Measurements from ENCODE around the gene ADAMTS18.
"Not testable (repeated sequence)": the region's sequence is repeated elsewhere in the genome, so short reads cannot be mapped to it uniquely, and the experiment has no call there.

Gene ADAMTS18

DNA sequence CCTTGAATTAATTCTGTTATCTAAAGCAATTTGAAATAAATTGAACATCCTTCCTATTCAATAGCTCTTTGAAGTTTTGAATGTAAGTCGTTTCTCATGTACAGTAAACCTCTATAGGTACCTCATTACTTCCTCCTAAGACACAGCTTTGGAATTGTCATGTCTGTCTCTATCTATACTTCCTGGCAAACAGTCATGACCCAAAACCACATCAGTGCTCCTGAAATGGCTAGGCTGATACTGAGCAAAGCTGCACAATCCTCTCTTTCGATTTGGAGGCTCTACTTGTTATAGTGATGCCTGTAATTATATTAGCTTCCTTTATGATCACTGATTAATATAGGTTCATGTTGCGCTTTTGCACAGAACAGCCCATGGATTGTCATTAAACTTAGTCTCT lies 110.1 kb downstream of the ADAMTS18 start:
- DNase-seq = no peak

DNA sequence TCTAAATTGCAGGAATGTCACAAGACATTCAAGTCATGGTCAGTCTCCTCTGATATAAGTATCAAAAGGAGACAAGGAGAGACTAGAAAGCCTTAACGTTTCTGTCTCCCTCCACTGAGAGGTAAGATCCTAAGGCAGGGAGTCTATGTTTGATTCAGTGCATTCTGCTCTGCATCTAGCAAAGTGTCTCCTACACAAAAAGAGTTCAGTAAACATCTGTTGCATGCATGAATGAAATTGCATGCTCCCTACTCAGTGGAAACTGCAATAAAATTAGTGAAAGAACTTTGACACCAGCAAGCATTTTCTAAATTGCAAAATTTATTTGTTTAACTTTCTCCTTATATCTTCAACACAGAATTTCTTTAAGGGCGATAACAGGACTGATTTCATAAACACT lies 111.1 kb downstream of the ADAMTS18 start:
- no peak for DNase-seq

DNA sequence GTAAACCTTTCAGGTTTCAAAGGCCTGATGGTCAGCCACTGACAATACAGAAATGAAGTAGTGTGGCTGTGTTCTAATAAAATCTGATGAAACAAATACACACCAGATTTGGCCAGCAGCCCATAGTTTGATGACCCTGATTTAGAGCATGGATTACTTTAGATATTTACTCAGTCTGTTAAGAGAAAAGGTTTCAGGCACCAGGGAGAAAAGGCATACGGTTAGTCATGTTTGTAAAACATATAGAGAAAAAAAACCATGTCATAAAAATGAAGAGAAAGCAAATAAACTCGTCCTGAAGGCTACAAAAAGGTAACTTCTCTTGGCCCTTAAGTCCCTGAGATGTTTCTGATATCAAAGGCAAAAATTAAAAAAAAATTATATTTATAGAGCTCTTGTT lies 112.1 kb downstream of the ADAMTS18 start:
- peak; percentile 19 to 74 for DNase-seq

DNA sequence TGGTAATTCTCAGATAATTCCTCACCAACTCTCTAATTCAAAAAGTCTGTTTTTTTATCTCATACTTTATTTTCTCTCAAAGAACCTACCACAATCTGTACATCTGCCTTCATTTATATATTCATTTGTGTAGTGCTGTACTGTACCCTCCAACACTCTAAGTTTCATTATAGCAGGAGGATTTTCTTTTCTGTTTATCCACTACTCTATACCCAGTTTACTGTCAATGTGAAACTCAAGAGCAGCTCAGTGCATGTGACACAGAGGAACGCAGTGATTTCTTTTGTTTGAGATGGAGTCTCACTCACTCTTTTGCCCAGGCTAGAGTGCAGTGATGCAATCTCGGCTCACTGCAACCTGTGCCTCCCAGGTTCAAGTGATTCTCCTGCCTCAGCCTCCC lies 117.8 kb downstream of the ADAMTS18 start:
- DNase-seq = no peak

DNA sequence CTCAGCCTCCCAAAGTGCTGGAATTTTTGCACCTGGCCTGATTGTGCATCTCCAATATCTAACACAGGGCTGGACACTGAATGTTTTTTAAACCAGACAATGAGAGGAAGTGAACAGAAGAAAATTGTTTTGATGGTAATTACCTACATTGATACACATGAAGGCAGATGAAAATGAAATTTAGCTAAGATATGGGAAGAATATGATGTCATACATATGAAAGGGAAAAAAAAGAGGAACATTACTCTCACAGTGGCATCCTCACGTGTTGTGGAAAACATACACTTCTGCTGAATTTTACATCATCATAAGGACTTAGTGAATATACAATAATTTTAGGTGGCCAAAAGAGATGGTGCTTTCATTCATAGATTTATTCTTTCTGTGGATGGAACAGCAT lies 124.0 kb downstream of the ADAMTS18 start:
- no peak for DNase-seq

DNA sequence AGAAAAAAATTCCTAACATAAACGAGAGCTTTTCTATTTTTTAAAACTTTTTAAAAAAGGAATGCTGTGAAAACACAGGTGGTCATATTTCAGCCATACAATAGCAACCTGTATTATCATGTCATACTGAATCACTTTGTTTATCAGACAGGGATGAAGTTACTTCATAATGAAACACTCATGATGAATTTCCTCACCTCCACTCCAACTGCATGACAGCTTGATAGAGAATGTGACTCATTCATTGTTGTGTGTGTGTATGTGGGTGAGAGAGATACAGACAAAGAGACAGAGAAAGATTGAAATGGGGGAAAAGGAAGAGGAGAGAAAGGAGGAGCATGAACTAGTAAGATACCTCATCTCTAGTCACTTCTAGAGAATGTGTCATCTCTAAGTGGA lies 126.7 kb downstream of the ADAMTS18 start:
- no peak for DNase-seq

DNA sequence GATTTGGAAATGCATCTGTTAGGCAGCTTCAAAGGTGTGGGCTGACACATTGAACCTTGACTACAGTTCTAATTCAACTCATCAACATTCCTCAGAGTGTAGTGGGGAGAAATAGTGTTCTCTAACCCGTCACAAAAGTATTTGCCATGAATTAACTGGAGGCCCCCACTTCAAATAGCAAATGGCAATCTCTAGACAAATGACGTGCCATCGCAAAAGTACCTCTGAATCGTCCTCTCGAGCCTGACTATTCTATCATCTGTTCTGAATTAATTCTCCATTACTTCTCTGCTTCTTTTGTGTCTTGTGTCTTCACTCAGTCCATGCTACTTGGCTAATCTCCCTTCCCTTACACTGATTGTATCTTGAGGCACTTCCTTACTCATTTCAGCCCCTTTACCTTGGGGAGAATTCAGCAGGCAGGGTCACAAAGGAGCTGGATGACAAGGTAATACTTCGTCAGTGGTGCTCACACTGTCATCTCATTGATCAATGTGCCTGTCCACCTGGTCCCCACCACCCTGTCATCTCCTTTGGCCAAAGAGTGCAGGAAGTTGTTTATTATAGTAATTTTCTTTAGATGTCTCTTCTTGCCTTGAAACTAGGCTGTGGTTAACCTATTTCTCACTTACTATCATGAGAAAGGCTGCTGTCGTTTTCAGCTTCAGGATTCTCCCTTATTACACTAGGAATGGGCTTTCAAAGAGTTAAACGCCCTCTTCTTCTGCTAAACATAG lies 127.2 kb downstream of the ADAMTS18 start:
- no peak for DNase-seq

DNA sequence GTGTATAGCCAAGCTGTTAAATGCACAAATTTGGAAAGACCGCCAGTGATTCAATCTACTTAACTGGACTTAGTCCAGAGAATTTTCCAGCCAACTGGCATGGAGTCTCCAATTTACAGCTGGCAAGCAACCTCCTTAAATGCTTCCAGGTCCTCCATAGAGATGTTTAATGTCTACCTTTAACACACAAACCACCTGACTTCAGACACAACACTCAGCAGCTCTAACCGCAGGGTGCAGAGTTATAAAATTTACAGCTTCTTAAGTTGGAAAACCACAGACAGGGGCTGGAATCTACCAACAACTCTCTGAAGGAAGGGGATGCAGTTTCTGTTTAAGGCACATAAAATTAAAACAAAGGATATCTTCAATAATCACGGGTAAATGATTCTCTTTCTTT lies 128.8 kb downstream of the ADAMTS18 start:
- peak in 1 of 2 experiments; percentile 8 for DNase-seq

DNA sequence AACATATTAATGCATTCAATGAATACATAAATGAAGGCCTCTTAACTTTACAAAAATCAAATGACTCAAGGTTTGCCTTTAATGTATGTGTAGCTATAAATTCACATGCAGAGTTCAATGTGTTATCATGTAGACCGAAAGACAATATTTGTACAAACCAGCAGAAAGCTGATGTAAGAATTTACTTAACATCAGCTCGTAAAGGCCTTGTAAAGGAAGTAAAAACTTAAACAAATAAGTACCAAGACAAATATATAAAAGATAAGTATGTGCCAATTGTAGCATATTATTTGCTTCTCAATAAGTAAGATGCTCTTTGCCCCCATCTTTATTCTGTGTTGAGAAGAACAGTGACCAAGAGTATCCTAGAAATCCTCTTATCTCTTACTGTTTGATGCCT lies 130.0 kb downstream of the ADAMTS18 start:
- DNase-seq = no peak

DNA sequence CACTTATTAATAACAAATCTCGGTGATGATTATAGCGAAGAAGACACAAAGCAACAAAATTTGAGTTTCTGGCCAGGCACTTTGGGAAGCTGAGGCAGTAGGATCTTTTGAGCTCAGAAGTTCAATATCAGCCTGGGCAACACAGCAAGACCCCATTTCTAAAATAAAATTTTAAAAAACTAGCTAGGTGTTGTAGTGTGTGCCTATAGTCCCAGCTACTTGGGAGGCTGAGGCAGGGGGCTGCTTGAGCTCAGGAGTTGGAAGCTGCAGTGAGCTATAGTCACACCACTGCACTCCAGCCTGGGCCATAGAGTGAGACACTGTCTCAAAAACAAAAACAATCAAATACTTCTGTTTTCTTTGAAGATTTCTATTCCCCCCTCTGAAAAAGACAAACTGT lies 130.7 kb downstream of the ADAMTS18 start:
- DNase-seq = no peak

DNA sequence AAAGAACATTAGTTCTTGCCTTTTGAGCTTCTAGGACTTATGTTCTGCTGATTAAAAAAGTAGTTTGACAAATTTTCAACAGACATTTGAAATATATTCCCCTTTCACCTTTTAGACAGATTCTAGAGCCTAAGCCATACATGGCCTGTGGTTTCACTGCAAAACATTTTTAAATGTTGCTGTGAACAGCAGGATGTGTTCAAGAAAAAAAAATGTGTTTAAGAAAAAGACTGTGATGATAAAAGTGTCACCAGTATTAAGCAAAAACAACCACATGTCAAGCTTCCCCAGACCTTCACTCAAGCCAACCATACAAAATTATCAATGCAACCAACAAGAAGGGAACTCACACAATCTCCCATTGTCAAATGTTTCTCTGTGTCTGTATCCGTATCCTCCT lies 132.2 kb downstream of the ADAMTS18 start:
- no peak for DNase-seq

DNA sequence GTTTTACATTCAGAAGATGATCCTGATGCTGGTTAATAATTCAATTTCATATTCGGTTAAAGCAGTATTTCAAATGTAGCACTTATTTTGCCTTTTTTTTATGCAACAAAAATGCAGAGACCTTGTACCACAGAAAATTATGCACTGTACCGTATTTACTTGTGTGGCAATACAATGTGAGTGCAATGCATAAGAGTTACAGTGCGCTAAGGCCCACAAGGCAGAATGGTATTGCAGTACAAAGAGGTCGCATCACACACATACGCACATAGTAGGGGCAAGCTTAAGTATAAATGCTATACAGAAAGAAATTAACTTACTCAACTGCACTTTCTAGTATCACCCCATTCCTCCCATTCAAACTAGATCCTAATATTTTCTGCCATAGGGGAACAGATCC lies 132.6 kb downstream of the ADAMTS18 start:
- no peak for DNase-seq

DNA sequence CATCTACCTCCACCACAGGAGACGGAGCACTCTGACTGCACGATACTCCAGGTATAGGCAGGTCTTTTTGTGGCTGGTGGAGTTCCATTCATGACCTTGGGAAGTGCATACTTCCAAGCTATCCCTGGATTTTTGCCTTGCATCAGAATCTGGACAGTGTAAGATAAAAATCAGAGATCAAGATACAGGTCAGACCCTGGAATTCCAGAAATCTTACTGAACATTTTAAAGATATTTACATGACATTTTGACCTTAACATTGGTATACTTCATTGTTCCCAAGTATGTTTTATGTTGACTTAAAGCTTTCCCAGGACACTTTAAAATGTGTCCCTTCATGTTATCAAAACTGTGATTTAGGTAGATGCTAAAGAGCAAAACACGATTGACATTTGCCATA lies 134.6 kb downstream of the ADAMTS18 start:
- no peak for DNase-seq

DNA sequence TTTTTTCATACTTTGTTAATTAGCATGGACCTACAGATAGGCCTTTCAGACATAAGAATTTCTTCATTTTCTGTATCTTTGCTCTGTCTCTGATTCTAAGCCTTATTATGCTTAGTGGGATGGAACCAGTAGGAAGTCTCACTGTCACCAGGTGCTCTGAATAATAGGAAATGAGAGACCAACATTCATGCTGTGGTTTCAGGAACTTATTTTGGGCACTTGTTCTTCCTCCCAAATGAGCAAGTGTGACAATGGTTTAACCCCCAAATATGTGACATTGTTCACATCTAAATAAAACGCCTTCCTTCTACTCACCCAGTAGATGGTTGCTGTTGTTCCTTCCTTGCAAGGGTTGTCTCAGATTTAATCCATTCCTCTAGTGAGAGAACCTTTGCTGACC lies 135.4 kb downstream of the ADAMTS18 start:
- DNase-seq = no peak

DNA sequence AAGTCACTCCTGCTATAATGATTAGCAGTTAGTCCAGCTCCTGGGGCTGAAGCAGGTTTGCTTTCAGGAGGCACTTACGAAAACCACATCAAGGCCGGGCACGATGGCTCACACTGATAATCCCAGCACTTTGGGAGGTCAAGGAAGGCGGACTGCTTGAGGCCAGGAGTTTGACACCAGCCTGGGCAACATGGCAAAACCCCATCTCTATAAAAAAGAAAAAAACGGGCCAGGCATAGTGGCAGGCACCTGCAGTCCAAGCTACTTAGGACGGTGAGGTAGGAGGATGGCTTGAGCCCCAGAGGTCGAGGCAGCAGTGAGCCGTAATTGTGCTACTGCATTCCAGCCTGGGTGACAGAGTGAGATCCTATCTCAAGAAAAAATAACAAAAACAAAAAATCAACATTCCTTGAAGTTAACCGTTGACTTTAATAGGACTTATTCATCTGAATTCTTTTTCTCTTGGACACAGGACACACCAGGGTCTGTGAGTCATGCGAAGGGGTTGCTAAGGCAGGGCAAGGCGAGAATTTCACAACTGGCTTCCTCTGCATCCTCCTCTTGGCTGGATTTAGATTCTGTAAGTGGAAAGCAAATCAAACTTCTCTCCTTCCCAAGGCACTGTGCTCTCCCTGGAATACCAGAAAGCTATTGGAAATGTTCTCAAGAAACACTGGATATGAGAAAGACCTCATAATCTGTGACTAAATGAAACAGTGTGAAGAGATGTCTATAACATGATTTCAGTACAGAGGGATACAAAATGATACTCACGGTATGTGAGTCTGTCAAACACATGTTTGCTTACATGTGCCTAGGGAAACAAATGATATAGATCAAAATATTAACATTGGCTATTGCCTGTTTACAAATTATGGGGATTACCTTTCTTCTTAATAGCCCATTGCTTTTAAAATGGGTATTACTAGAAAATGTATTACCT lies 136.1 kb downstream of the ADAMTS18 start:
- no peak for DNase-seq

DNA sequence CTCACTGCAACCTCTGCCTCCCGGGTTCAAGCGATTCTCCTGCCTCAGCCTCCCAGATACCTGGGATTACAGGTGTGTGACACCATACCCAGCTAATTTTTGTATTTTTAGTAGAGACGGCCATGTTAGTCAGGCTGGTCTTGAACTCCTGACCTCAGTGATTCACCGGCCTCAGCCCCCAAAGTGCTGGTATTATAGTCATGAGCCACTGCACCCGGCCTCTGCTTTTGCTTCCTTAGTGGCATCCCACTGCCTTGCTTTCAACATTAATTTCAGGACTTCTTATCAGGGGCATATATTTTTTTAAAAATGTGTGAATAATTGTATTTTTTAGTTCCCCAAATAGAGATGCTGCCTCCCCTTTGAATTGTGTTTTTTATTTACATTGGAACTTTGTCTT lies 136.8 kb downstream of the ADAMTS18 start:
- no peak for DNase-seq

DNA sequence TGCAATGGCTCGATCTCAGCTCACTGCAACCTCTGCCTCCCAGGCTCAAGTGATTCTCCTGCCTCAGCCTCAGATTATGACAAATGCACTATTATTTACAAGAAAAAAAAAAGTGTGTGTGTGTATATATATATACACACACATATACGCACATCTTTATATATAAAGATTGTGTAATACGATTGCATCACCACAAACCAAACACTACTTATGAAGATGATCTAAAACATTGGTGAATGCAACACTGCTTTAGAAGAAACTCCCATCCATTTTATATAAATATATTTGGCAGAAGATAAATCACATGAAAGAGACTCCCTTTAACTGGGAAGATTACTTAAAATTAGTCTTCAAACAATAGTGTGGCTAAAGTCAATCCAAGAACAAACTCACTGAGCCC lies 138.9 kb downstream of the ADAMTS18 start:
- DNase-seq = no peak

DNA sequence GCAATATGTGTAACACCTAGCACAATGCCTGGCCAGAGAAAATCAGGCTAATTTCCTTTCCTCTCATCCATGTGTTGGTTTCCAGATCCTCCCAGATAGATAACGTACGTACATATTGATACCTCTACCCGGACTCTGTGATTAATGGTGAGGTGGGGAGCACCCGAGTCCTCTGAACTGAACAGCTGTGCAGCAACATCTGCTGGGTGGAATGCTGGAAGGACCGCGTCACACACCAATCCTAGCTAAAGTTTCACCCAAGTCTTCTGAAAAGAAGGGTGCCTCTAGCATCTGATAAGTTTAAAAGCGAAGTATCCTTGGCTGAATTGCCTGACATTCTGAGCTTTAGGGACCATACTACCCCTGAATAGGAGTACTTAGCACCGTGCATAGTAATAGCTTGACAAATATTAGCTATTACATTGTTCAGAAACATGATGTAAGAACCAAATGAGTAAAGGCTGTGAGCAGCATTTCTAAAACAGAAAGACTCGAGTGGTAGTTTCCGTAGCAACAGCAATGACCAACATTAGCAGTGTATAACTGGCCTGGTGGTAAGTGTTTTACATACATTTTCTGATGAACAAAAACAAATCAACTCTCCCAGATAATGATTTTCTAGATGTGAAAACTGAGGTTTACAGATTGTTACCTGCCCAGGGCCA lies 144.3 kb downstream of the ADAMTS18 start:
- DNase-seq = peak; percentile 8 to 46

DNA sequence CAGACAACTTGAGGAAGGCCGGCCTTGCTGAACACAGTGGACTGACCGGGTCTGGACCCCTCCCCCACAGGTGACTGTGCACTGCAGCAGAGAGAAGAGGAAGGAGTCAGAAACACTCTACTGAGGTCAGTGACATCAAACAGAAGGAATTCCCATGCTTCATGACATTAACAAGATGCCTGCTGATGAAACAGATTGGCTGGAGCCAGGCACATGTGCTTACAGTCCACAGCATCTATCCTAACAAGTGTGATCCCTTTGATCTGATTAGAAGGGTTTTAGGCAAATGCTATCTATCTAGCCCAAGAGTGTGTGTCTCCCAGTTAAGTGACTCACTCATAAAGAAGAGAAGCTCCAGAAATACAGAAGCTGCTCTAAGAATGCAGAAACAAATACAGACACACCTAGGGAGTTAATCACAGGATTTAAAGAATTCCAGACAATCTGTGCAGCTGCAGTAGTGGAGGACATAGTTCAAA lies 145.5 kb downstream of the ADAMTS18 start:
- DNase-seq = no peak

DNA sequence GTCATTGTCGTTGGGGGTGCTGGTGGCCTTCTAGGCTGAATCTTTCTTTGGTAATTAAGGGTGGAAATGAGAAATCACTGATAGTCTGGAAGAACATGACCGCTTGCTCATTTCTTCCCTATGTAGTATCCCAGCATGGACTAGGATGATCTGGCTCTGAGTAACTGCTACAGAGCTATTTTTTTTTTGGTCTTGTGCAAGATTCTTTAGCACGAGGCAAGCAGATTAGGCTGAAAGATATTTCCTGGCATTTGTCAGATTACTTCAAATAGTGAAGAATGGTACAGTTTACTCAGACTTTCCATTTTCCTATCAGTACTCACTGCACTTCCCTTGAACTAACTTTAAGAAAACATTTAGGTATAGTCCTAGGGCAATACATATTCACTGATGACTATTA lies 146.6 kb downstream of the ADAMTS18 start:
- no peak for DNase-seq

DNA sequence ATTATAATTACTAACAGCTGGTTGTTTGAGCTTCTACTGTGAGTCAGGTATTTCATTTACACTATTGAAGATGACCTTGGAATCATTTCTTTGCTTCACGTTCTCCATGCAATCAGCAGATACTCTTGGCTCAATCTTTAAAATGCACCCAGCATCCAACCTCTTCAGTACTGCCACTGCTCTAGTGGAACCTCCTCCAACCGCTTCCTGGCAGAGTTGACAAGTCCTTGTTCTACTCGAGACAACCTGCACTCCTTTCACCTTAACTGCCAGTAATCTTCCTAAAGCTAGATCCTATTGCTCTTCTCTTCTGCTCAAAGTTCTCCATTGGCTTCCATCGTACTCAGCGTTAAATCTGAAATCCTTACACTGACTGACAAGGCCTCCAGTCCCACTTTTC lies 149.2 kb downstream of the ADAMTS18 start:
- no peak for DNase-seq

DNA sequence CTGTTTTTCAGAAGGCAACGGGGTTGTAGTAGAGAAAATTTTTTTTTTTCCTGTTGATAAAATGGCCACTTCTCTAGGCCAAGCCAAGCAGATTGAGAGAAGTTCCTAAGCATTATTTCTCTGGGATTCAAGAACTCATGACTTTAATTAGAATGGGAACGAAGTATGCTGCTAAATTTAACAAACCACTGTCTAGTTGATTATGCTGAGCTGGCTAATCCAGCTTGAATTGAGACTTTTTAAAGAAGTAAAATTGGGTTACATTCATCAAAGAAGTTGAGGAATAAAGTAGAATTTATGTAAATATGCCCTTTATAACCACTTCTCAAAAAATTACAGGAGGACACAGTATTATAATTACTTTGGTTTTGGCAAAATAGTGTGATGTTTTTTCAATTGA lies 152.5 kb downstream of the ADAMTS18 start:
- DNase-seq = no peak

DNA sequence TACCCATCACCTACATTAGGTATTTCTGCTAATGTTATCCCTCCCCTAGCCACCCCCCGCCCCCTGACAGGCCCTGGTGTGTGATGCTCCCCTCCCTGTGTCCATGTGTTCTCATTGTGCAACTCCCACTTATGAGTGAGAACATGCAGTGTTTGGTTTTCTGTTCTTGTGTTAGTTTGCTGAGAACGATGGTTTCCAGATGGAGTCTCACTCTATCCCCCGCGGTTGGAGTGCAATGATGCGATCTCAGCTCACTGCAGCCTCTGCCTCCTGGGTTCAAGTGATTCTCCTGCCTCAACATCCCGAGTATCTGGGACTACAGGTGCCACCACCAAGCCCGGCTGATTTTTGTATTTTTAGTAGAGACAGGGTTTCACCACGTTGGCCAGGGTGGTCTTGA lies 155.5 kb downstream of the ADAMTS18 start:
- DNase-seq = not testable (repeated sequence)

DNA sequence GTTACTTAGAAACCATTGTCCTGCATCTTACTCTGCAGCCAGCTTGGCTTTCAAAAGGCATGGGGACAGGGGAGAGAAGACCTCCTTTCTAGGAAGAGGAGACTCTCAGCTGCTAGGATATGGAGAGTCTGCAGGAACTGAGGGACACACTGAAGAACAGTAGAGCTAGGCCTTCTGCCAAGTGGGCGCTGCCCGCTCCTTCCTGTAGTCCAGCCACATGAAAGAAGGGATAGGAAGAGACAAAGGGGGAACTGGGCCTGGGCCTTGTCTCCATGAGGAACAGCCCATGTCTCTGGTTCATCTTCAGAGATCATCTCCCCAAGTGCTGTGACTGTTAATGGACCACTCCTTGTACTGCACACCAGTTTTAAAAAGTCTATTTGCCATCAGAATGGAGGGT lies 157.3 kb downstream of the ADAMTS18 start:
- DNase-seq = no peak

All from NCI-H2081 (cell line).